Posterior cingulate gyrus (tissue), 11 donors: ENCODE results near the gene PATZ1.

Experiments used
- DNase-seq, 10 donors: peaks; one replicate each; pipeline versions ENCODE4 v3.0.0 to v3.0.0-alpha.2; 2020 to 2021; ENCODE audit warnings: mixed read lengths in 3 of 10
- intact Hi-C: fragments of 100-400 bp; cut with DNase I; formaldehyde crosslinking; loops from one replicate; pipeline ENCODE4 v1.15.1; 2023

The PATZ1 gene

DNA sequence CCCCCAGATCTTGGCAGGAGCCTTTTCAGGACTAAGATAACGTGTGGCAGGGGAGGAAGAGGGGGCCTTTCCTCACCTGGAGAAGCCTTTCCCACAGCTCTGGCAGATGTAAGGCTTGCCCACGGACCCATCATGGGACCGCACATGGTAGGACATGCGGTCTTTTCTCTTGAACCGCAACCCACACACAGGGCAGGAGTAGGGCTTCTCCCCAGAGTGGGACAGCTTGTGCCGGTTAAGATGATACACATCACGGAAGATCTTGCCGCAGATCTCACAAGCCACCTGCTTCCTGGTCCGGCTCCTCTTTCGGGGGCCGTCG is 1.9 kb downstream of the PATZ1 start:
- intact Hi-C loops: loop anchor here (10.0 kb wide), 3 partner anchors 151 to 411 kb away; partner anchors contain the start of genes DEPDC5, PRR14L and SFI1
- DNase-seq: no peak

DNA sequence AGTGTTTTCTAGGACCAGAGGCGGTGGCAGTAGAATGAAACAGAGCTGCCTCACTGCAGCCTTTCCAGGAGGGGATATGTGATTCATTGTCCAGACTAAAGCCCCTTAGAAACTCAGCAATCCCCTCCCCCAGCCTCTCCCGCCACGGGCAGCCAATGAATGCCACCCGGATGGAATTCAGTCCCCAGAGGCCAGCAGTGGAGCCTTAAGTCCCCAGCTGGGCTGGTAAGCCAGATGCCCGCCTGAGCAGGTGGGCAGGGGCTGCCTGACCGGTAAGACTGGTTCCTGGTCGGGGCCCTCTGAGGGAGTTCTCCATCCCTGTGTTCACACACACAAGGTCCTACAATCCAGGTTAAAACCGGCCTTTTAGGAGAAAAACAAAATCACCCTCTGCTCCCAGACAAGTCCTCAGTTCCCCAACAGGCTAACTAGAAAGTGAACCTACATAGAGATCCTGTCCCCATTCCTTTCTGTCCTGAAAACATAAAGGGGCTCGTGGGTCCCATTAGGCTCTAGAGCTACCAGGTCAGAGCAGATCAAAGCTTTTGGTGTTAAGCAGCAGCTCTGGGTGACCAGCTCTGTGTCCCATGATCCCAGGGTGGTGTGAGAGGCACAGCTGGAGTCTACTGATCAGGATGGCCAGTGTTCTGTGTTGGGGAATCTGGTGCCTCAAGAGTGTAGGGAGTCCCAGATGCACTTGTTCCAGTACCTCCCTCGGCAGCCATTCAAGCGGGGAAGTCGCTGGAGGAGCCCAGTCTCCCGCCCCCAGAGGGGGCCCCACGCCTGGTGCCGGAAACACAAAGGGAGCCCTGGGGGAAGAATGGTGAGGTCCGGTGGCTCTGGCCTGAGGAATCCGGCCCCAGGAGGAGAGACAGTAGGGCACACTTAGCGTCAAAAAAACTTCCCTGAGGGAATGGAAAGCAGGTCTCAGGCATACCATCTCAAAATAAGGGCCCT is 2.6 kb downstream of the PATZ1 start:
- intact Hi-C loops: loop anchor here (10.0 kb wide), 3 partner anchors 151 to 411 kb away; partner anchors contain the start of genes DEPDC5, PRR14L and SFI1
- peak in 7 of 10 donors; percentile 13 to 86 (median 34) for DNase-seq

GRCh38 chr22:31342389-31343140 is 3.6 kb downstream of the PATZ1 start:
- intact Hi-C loops: loop anchor here (10.0 kb wide), 3 partner anchors 152 to 412 kb away; partner anchors contain the start of genes DEPDC5, PRR14L and SFI1
- DNase-seq: peak in 1 of 10 donors; percentile 81

- no peak for DNase-seq
Measured at GRCh38 chr22:31341386-31342088, 4.6 kb downstream of the PATZ1 start.

DNA sequence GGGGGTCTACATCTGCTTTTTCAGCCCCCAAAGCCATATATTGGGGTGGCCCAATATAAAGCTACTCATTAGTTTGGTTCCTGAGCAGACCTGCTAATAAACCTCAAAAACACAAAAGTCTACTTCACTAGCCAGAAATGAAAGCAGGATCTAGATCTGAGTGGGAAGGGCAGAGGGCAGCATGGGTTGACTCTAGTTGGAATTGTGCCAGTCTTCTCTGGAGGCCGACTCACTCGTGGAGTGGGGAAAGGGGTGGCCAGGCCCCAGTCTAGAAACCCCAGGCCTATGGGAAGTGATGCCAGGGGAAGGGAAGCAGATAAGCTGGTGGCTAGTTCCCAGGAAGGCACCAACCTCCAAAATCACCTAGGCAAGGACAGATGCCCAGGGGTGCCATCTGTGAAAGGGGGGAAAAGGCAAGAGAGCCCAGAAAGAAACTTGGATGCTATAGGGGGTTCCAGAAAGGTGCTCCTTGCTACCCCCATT is 5.3 kb downstream of the PATZ1 start:
- intact Hi-C loops: loop anchor here (10.0 kb wide), 3 partner anchors 154 to 414 kb away; partner anchors contain the start of genes DEPDC5, PRR14L and SFI1
- no peak for DNase-seq

More at GRCh38 chr22:31341386-31342088, 4.6 kb downstream of the PATZ1 start:
- intact Hi-C loops: loop anchor here (10.0 kb wide), 3 partner anchors 153 to 413 kb away; partner anchors contain the start of genes DEPDC5, PRR14L and SFI1

GRCh38 chr22:31340360-31340759 is 5.8 kb downstream of the PATZ1 start:
- peak in 1 of 10 donors; percentile 50 for DNase-seq
- intact Hi-C loops: loop anchor here (10.0 kb wide), 3 partner anchors 154 to 414 kb away; partner anchors contain the start of genes DEPDC5, PRR14L and SFI1

GRCh38 chr22:31339148-31339832 is 6.9 kb downstream of the PATZ1 start:
- intact Hi-C loops: no loop called here
- DNase-seq: peak in 1 of 10 donors; percentile 62

- DNase-seq: peak in 1 of 10 donors; percentile 45
- intact Hi-C loops: no loop called here
Measured at GRCh38 chr22:31337178-31337577, 9.0 kb downstream of the PATZ1 start.

DNA sequence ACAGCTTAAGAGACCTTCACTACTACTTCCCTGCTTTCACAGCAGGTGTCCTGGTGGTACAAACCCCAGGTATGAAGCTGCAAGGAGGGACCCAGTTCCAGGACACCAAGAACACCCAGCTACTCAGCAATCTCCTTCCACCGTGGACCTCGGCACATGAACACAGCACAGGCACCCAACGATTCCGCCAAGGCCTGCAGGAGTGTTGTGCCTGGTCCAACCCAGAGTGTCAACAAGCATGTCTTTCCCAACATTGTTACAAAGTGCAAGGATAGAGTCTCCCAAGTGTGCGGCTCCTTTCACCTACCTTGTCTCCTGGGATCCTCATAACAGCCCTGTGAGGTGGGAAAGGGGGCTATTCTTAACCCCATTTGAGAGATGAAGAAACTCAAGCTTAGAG is 11.8 kb downstream of the PATZ1 start:
- DNase-seq: peak in 1 of 10 donors; percentile 25
- intact Hi-C loops: no loop called here

DNA sequence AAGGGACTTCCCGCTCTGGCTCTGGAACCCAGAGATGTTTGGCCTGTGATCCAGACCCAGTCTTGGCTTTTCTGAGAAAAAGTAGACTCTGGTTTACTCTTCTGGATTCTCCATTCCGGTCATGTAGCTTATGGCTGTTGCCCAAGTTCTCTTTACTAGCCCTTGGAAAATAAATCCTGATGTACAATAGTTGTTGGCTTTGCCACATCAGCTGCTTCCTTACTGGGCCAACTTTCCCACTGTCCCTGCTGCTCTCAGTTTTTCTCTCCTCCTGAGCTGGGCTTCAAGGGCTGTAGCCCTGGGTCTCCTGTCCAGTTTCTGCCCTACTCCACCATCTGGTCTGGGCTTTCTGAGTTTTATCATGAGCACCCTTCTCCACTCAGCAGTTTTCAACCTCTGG is 12.5 kb downstream of the PATZ1 start:
- peak in 1 of 10 donors; percentile 53 for DNase-seq
- intact Hi-C loops: no loop called here

DNA sequence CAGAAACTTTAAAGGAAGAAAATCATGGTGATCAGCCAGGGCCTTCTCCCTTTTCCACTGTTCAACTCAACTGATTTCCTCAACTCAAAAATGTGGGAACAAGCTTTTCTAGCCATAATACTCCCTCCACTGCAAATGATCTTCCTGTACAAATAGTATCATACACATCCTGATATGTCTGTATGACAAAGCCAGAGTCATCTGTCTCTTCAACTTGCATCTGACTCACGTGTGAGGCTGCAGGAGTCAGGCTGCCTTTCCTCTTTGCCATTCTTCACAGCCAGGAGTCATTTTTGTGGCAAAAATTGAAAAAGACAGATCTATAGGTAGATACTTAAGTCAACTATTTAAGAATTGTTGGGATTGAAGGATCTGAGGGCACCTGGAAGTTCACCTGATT is 13.3 kb downstream of the PATZ1 start:
- no peak for DNase-seq
- intact Hi-C loops: no loop called here

DNA sequence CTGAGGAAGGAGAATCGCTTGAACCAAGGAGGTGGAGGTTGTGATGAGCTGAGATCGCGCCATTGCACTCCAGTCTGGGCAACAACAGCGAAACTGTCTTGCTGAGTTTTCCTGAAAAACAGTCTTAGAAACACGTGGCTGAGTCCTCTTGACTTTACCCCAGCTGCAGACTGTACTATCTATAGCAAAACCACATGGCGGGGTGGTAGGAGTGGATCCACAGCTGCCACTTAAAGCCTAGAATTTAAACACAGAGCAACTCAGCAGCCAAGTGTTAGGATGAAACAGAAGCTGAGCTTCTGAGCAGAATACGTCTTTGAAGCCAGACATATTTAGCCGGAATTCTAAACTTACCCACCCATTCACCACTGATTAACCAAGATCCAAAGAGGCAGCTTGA is 14.1 kb downstream of the PATZ1 start:
- DNase-seq: peak in 6 of 10 donors; percentile 42 to 90 (median 66)
- intact Hi-C loops: no loop called here

DNA sequence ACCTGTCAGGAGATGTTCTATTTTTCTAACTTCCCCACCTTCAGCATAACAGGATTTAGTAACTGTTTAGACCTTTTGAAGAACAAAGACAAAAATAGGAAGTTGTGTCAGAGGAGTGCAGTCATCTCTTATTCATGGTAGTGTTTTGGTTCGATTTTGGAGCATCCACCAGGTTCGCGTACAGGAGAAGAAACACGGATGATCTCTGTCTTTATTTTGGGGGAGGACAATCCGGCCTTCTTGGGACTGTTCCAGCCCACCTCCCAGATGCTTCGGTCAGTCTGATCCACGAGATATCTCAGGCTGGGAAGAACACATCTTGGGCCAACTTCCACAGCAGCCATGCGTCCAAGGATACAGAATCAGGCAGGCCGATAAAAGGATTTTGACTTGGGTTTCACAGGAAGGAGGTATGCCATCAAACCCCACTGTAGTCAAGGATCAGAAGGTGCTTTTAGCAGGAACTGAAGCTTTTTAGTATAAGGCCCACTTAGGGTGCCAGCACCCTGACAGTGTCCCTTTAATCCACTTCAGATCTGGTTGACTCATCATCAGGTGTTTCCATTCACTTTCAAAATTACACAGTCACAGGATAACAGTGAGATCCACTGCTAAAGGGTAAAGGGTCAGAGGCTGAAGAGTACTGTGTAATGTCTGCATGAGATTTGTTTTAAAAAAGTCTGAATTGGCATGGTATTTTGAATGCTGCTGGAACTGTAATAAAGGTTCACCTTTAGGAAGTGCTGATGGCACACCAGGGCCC is 16.5 kb downstream of the PATZ1 start:
- intact Hi-C loops: no loop called here
- DNase-seq: peak in 1 of 10 donors; percentile 9

- peak in 1 of 10 donors; percentile 55 for DNase-seq
- intact Hi-C loops: no loop called here
Measured at GRCh38 chr22:31329029-31329428, 17.1 kb downstream of the PATZ1 start.

GRCh38 chr22:31328544-31328960 is 17.6 kb downstream of the PATZ1 start:
- DNase-seq: peak in 1 of 10 donors; percentile 70
- intact Hi-C loops: no loop called here

DNA sequence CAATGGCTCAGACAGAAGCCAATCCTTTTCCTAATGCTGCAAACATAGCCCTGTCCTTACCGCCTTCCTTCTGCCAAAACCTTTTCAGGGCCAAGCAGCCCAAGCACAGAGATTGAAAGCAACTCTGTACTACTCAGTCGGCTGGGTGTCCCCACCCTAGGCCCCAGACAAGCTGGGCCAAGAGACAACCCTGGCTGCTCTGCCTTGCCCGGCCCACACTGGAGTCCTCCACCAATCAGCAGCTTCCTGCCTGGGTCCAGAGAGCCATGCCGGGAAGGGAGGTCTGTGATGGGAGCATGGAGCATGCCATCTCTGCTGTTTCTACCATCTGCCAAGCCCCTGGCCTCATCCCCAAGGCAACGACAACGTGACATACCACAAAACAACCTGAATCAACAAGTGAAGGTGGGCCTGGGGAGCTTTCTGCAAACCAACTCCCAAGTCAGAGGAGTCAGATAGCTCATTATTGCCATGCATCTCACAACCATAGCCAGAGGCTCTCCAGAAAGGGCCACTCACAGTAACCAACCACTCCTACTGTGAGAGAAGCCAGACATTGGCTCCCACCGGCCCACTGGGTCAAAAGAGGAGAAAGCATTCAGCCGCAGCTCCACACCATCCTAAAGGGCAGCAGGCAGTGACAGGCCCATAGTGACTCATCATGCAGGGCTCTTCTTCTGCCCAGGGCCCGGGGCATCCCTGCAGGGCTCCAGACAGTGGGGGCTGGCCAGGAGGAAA is 18.2 kb downstream of the PATZ1 start:
- intact Hi-C loops: no loop called here
- DNase-seq: no peak

DNA sequence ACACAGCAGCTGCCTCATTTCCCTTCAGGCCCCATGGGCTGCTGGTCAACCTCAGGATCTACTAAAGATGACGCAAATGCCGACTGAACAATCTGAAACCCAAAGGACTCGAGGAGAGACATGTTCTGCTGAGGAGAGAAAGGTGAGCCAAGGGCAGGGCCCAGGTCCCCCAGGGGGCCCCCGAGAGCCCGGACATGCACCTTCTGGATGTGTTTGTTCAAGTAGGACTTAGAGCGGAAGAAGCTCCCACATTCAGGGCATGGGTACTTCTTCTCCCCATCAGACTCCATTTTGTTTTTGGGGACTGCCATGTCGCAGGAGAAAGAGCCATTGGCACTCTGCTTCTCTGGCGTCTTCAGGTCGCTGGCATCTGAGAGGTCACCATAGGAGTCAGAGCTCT is 19.3 kb downstream of the PATZ1 start:
- intact Hi-C loops: no loop called here
- DNase-seq: peak in 1 of 10 donors; percentile 31
